SK-N-SH (cell line): Measurements from ENCODE around the gene EVL. TPM values are rescaled to one million over a fixed set of nuclear protein-coding genes. Genes with fewer than 3 reads are reported as not detected.

Experiments
- CTCF ChIA-PET: fragments of 300-600, 350-600 bp; formaldehyde crosslinking; extraction: SDS; loops from one replicate; lab custom pipeline; 2021; lab: Yijun Ruan, JAX
- POLR2A ChIA-PET: fragments of 350-600 bp; sonication (Branson Sonifier 250); formaldehyde crosslinking; extraction: SDS; loops from one replicate; lab custom pipeline; 2020; ENCODE audit warnings: antibody characterized with exemption, inconsistent platforms; lab: Yijun Ruan, JAX
- DNase-seq: peaks from one replicate; pipeline ENCODE4 v3.0.0; 2012
- H2AFZ ChIP-seq: fragments of 200-600 bp; sonication (generic); 2 replicates; pipeline ENCODE4 v1.8.1; 2016; ENCODE audit warnings: antibody characterized with exemption, mild to moderate bottlenecking, low read depth
- H3F3A ChIP-seq: fragments of 200-600 bp; sonication (generic); replicated peaks from 2 replicates; pipeline ENCODE3; 2016; ENCODE audit warnings: antibody characterized with exemption, mild to moderate bottlenecking; ENCODE audit not compliant: insufficient read depth
- H3K27ac ChIP-seq, 2 experiments: fragments of 200-500 bp in 1 of 2; fragments of 200-600 bp in 1 of 2; sonication (Bioruptor generic) in 1 of 2; sonication (generic), shearing (Covaris generic) in 1 of 2; 2 replicates each; pipeline versions ENCODE4 v1.5.1 to v1.6.1; 2014 to 2016; ENCODE audit warnings: low read depth in 2 of 2, inconsistent platforms in 1 of 2, low read length in 1 of 2, mild to moderate bottlenecking in 1 of 2, mixed read lengths in 1 of 2
- H3K27me3 ChIP-seq: fragments of 200-600 bp; sonication (generic), shearing (Covaris generic); 2 replicates; pipeline ENCODE4 v1.6.1; 2016; ENCODE audit warnings: mixed run types; ENCODE audit not compliant: insufficient read depth
- H3K36me3 ChIP-seq, 2 experiments: fragments of 200-500 bp in 1 of 2; fragments of 200-600 bp in 1 of 2; sonication (Bioruptor generic) in 1 of 2; sonication (generic) in 1 of 2; replicated peaks in 1 of 2; 2 replicates each; pipeline versions ENCODE3 to v1.5.1; 2014 to 2016; ENCODE audit warnings: low read length in 1 of 2, mild to moderate bottlenecking in 1 of 2; ENCODE audit not compliant: insufficient read depth in 2 of 2, control insufficient read depth in 1 of 2
- H3K4me1 ChIP-seq, 2 experiments: fragments of 200-500 bp in 1 of 2; fragments of 200-600 bp in 1 of 2; sonication (Bioruptor generic) in 1 of 2; sonication (generic), shearing (Covaris generic) in 1 of 2; 2 replicates each; pipeline versions ENCODE4 v1.5.1 to v1.6.1; 2014 to 2016; ENCODE audit warnings: low read depth in 1 of 2, low read length in 1 of 2, mixed run types in 1 of 2; ENCODE audit not compliant: insufficient read depth in 2 of 2, control insufficient read depth in 1 of 2
- H3K4me2 ChIP-seq: fragments of 200-600 bp; sonication (generic), shearing (Covaris generic); 2 replicates; pipeline ENCODE4 v1.6.1; 2017; ENCODE audit warnings: mixed run types
- H3K4me3 ChIP-seq, 2 experiments: fragments of 200-500 bp in 1 of 2; fragments of 200-600 bp in 1 of 2; sonication (Bioruptor generic) in 1 of 2; sonication (generic), shearing (Covaris generic) in 1 of 2; 2 replicates each; pipeline versions ENCODE4 v1.5.1 to v1.8.1; 2014 to 2016; ENCODE audit warnings: low read depth in 2 of 2, inconsistent platforms in 1 of 2, low read length in 1 of 2, mild to moderate bottlenecking in 1 of 2, mixed read lengths in 1 of 2, moderate library complexity in 1 of 2
- H3K79me2 ChIP-seq: fragments of 200-600 bp; sonication (generic); 2 replicates; pipeline ENCODE4 v1.8.1; 2017; ENCODE audit warnings: mild to moderate bottlenecking; ENCODE audit not compliant: insufficient read depth
- H3K9ac ChIP-seq: fragments of 200-600 bp; sonication (generic); 2 replicates; pipeline ENCODE4 v1.6.1; 2017; ENCODE audit warnings: mixed run types
- H3K9me2 ChIP-seq: fragments of 200-600 bp; sonication (generic); 2 replicates; pipeline ENCODE4 v1.6.1; 2017; ENCODE audit warnings: mixed run types
- H3K9me3 ChIP-seq: fragments of 200-600 bp; sonication (generic); 2 replicates; pipeline ENCODE4 v1.6.1; 2017; ENCODE audit warnings: mixed run types, mild to moderate bottlenecking, moderate library complexity
- H4K20me1 ChIP-seq: fragments of 200-600 bp; sonication (generic); 2 replicates; pipeline ENCODE4 v1.6.1; 2017; ENCODE audit warnings: mild to moderate bottlenecking, mixed run types; ENCODE audit not compliant: insufficient read depth
- GATA2 ChIP-seq: sonication (generic); formaldehyde crosslinking; IDR thresholded peaks from 2 replicates; pipeline ENCODE4 v1.5.0; 2020; ENCODE audit warnings: mild to moderate bottlenecking, missing genetic modification reagents
- IRF3 ChIP-seq: fragments of 150-350 bp; IDR thresholded peaks from 2 replicates; pipeline ENCODE4 v1.6.1; 2016; ENCODE audit warnings: mild to moderate bottlenecking, low read depth, low read length
- RCOR1 ChIP-seq: fragments of 150-350 bp; IDR thresholded peaks from 2 replicates; pipeline ENCODE4 v1.6.1; 2017; ENCODE audit warnings: antibody characterized with exemption, low read length
- RXRA ChIP-seq: IDR thresholded peaks from 2 replicates; pipeline ENCODE4 v1.4.0; 2012; ENCODE audit warnings: low read depth, mild to moderate bottlenecking, borderline replicate concordance
- SMC3 ChIP-seq: IDR thresholded peaks from 2 replicates; pipeline ENCODE4 v1.6.1; 2012; ENCODE audit warnings: low read depth, low read length, improper control_type of control experiment
- TAF1 ChIP-seq: IDR thresholded peaks from 2 replicates; pipeline ENCODE4 v1.6.1; 2012; ENCODE audit warnings: low read depth, mild to moderate bottlenecking, low read length, moderate library complexity, borderline replicate concordance
- TCF12 ChIP-seq: IDR thresholded peaks from 2 replicates; pipeline ENCODE4 v1.4.0; 2012
- YY1 ChIP-seq: IDR thresholded peaks from 2 replicates; pipeline ENCODE4 v1.4.0; 2012; ENCODE audit warnings: low read depth, mild to moderate bottlenecking
- WGBS: methylation state at CpG from one replicate; pipeline ENCODE4 v1.1.6; 2017; ENCODE audit warnings: low lambda C conversion rate; 5-methylcytosine and 5-hydroxymethylcytosine counted together
- polyA plus RNA-seq, 3 experiments: library from polyadenylated mRNA; depleted of rRNA; stranded (reverse); fragments of >200 nt; gene quantifications; 2 replicates each; pipeline ENCODE4 v1.2.3, GENCODE V29; 2012

EVL gene
- polyA plus RNA-seq, 1 of the 3 experiments (the other 2 are of a cell fraction): 36.5 TPM

DNA sequence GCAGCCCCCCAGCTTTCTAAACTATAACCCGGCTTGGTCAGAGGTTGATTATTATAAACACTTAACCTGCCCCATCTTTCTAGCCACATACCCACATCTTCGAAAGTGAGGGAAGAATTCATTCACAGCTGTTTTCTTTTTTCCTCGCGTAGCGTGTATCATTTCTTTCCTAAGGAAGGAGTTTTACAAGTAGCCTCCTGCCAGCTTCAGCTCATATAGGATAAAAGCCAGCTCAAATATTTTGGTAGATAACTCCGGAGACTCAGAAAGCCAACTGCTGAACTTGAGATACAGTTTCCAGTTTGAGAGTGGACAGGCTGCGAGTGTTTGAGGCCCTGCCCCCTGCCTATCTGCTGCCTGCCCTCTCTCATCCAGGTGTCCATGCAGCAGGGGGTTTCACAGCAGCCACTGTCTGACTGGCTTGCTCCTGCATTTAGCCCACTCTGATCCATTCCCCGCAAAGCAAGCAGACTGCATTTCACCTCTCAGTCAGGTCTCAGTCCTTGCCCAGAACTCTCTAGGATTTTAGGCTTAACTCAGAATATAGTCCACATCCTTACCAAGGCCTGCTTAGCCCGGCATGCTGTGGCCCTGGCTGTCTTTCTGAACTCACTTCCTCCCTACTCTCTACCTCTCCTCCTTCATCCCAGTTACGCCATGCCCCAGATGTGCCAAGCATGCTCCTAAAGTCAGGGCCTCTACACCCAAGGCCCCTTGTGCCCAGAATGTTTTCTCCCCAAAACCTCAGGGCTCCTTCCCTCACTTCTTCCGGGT, 46.9 kb downstream of the EVL start:
- no peak overlapping the region for H3K4me3 ChIP-seq
- H3K79me2 ChIP-seq: no peaks in the 10 kb centered on the region
- H3K4me2 ChIP-seq: no peak overlapping the region
- no peaks in the 10 kb centered on the region for H3K9me2 ChIP-seq
- WGBS: 96% methylated on average over 11 of the region's 11 CpGs
- no peaks in the 10 kb centered on the region for H3K36me3 ChIP-seq
- DNase-seq: no peak
- no peaks in the 10 kb centered on the region for H4K20me1 ChIP-seq
- no peaks in the 10 kb centered on the region for H3K27me3 ChIP-seq
- peaks cover 0 to 24% of the 10 kb centered on the region in 2 experiments; a peak in 1 of 4 replicates for H3K4me1 ChIP-seq
- H3K9me3 ChIP-seq: no peaks in the 10 kb centered on the region
- H3K27ac ChIP-seq: no peak overlapping the region
- no peak for TF ChIP-seq TCF12
- TF ChIP-seq RCOR1: no peak
- no peak for TF ChIP-seq GATA2 (CRISPR knock-in tag)
- no peak for TF ChIP-seq RXRA
- ChIA-PET CTCF (interaction anchor here (3.9 to 5.1 kb wide), 2 partner anchors 17 to 80 kb away, joined by 18 to 70 read pairs; no protein-coding TSS in a partner anchor), POLR2A (no interaction called here)
- H3K9ac ChIP-seq: no peak overlapping the region
- H3F3A ChIP-seq: no peaks in the 10 kb centered on the region
- no peak overlapping the region for H2AFZ ChIP-seq

GRCh38 chr14:100114109-100114765, 49.0 kb downstream of the EVL start:
- no peak overlapping the region for H3K9ac ChIP-seq
- H2AFZ ChIP-seq: no peak overlapping the region
- DNase-seq: no peak
- H4K20me1 ChIP-seq: no peaks in the 10 kb centered on the region
- CTCF ChIA-PET: interaction anchor here (0.7 to 3.9 kb wide), 4 partner anchors 10 to 167 kb away, joined by 4 to 18 read pairs (median 4); no protein-coding TSS in a partner anchor
- H3K27me3 ChIP-seq: no peaks in the 10 kb centered on the region
- no peak overlapping the region for H3K27ac ChIP-seq
- H3K4me3 ChIP-seq: no peak overlapping the region
- no peaks in the 10 kb centered on the region for H3K9me2 ChIP-seq
- no peaks in the 10 kb centered on the region for H3K79me2 ChIP-seq
- WGBS: 94% methylated on average over 13 of the region's 13 CpGs
- no peak overlapping the region for H3K4me2 ChIP-seq
- H3K36me3 ChIP-seq: no peaks in the 10 kb centered on the region
- POLR2A ChIA-PET: no interaction called here
- H3F3A ChIP-seq: no peaks in the 10 kb centered on the region
- TF ChIP-seq SMC3: no peak
- peaks cover 0 to 9% of the 10 kb centered on the region in 2 experiments; a peak in 1 of 4 replicates for H3K4me1 ChIP-seq
- no peaks in the 10 kb centered on the region for H3K9me3 ChIP-seq

DNA sequence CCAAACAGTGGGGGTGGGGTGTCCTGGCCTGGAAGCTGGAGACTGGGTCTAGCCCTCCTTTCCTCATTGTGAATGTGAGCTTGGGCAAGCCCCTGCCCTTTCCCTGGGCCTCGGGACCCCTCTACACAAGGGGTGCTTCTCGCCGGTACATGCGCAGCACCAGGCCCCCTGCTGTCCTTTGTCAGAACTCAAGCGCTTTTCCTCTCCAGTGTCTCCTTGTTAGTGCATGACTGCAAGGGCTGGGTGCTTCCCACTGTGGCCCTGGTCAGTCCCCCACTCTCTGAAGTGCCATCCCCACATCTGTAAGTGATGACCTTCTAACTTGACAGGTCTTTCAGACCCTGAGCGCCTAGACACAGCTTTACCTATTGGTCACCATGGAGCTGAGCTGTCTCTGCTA, 50.0 kb downstream of the EVL start:
- no peak overlapping the region for H2AFZ ChIP-seq
- no peaks in the 10 kb centered on the region for H3K27me3 ChIP-seq
- ChIA-PET CTCF (interaction anchor here (0.6 to 3.9 kb wide), 5 partner anchors 11 to 193 kb away, joined by 3 to 18 read pairs (median 4); no protein-coding TSS in a partner anchor), POLR2A (no interaction called here)
- no peaks in the 10 kb centered on the region for H3K79me2 ChIP-seq
- H3K36me3 ChIP-seq: no peaks in the 10 kb centered on the region
- no peaks in the 10 kb centered on the region for H3K9me3 ChIP-seq
- H3K9ac ChIP-seq: no peak overlapping the region
- DNase-seq: no peak
- no peaks in the 10 kb centered on the region for H4K20me1 ChIP-seq
- 100% methylated on average over 6 of the region's 6 CpGs for WGBS
- no peak overlapping the region for H3K4me2 ChIP-seq
- H3K27ac ChIP-seq: no peak overlapping the region
- no peaks in the 10 kb centered on the region for H3K9me2 ChIP-seq
- peaks cover 0 to 9% of the 10 kb centered on the region in 2 experiments; a peak in 1 of 4 replicates for H3K4me1 ChIP-seq
- H3F3A ChIP-seq: no peaks in the 10 kb centered on the region
- TF ChIP-seq YY1 (no peak), TAF1 (no peak), IRF3 (no peak)
- TF ChIP-seq, all 33 proteins: peak for 0
- no peak overlapping the region for H3K4me3 ChIP-seq
